Neural crest cell (in vitro differentiated cells): ENCODE data around the gene DTHD1. TPM values are rescaled to one million over a fixed set of nuclear protein-coding genes. Genes with fewer than 3 reads are reported as not detected.

Source experiments
- DNase-seq: peaks from one replicate; pipeline ENCODE4 v3.0.0; 2021; ENCODE audit warnings: low read depth, mixed read lengths, low spot score
- H3K27ac Mint-ChIP-seq: one replicate; pipeline ENCODE4 v1.8.0; 2021; ENCODE audit warnings: mild to moderate bottlenecking, mixed read lengths; ENCODE audit not compliant: unreplicated experiment
- H3K27me3 Mint-ChIP-seq: 2 replicates; pipeline ENCODE4 v1.8.0; 2021; ENCODE audit warnings: low read depth, mild to moderate bottlenecking, mixed read lengths
- H3K36me3 Mint-ChIP-seq: 2 replicates; pipeline ENCODE4 v1.8.0; 2021; ENCODE audit warnings: low read depth, mild to moderate bottlenecking, mixed read lengths
- H3K4me1 Mint-ChIP-seq: 2 replicates; pipeline ENCODE4 v1.8.0; 2021; ENCODE audit warnings: mixed read lengths
- H3K4me3 Mint-ChIP-seq: one replicate; pipeline ENCODE4 v1.8.0; 2021; ENCODE audit warnings: mild to moderate bottlenecking, mixed read lengths
- H3K9me3 Mint-ChIP-seq: 2 replicates; pipeline ENCODE4 v1.8.0; 2021; ENCODE audit warnings: mixed read lengths
- total RNA-seq: library from RNA; stranded (reverse); gene quantifications from 2 replicates; pipeline ENCODE4 v1.2.1, GENCODE V29; 2021
- TF ChIP-seq, protein P1 (sequence below): fragments of 200-600 bp; sonication (generic); conservative IDR thresholded peaks from 2 replicates; pipeline ENCODE4 v1.5.0; 2021; ENCODE audit warnings: antibody characterized with exemption, mild to moderate bottlenecking

The DTHD1 gene
- total RNA-seq, 1 donor from 2014 or later, result not detected

DNA sequence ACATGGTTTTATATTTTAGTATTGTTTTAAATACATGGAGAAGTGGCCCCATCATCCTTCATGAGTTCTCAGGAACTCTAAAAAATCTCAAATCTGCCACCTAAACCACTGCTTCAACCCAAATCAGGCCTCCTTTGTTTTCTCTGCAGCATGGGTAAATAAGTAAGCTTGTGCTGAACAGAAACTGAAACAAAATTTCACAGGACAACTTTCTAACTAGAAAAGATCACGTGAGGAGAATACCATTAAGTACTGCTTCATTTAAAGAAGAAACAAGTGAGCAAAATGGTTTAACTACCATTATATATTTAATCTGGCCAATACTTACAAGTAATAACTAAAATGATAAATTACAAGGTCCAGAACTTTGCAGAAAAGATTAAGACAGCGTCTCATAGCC is 39.6 kb upstream of the DTHD1 start:
- Mint-ChIP-seq H3K36me3 (no peaks in the 10 kb centered on the region), H3K27me3 (peaks cover 51% of the 10 kb centered on the region), H3K4me3 (no peak overlapping the region), H3K4me1 (peaks cover 14% of the 10 kb centered on the region), H3K9me3 (peaks cover under 1% of the 10 kb centered on the region), H3K27ac (no peak overlapping the region)
- TF ChIP-seq, protein P1, sequence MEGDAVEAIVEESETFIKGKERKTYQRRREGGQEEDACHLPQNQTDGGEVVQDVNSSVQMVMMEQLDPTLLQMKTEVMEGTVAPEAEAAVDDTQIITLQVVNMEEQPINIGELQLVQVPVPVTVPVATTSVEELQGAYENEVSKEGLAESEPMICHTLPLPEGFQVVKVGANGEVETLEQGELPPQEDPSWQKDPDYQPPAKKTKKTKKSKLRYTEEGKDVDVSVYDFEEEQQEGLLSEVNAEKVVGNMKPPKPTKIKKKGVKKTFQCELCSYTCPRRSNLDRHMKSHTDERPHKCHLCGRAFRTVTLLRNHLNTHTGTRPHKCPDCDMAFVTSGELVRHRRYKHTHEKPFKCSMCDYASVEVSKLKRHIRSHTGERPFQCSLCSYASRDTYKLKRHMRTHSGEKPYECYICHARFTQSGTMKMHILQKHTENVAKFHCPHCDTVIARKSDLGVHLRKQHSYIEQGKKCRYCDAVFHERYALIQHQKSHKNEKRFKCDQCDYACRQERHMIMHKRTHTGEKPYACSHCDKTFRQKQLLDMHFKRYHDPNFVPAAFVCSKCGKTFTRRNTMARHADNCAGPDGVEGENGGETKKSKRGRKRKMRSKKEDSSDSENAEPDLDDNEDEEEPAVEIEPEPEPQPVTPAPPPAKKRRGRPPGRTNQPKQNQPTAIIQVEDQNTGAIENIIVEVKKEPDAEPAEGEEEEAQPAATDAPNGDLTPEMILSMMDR, result no peak
- no peak for DNase-seq

DNA sequence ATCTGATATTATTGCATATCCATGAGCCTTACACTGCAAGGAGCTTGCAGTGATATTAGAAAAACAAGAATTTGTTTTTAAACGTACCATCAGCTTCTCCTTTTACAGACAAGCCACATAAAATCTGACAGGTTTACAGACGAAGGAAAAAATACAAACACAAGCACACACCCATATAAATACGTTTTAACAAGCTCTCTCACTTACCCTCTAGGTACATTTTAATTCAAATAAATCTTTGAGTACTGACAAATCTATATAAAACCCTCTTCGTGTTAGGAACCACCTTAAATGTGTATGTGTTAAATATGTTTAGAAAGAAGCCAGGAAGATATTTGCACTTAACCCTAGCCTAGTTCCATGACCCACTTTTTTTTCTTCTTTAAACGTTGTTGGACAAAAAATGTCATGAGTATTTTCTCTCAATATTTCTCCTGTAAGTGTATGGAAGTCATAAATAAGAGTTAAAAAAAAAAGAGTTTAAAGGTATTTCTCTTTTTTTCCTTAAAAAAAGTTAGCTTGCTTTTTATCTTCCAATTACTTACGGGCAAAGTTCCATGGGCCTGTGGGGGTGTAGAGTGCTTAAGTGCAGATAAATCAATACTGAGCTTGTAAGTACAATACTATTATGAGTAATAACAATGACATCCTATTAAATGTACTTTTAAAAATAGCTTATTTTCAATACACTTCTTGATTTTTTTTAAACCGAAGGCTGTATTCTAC is 38.6 kb upstream of the DTHD1 start:
- peaks cover 14% of the 10 kb centered on the region for H3K4me1 Mint-ChIP-seq

DNA sequence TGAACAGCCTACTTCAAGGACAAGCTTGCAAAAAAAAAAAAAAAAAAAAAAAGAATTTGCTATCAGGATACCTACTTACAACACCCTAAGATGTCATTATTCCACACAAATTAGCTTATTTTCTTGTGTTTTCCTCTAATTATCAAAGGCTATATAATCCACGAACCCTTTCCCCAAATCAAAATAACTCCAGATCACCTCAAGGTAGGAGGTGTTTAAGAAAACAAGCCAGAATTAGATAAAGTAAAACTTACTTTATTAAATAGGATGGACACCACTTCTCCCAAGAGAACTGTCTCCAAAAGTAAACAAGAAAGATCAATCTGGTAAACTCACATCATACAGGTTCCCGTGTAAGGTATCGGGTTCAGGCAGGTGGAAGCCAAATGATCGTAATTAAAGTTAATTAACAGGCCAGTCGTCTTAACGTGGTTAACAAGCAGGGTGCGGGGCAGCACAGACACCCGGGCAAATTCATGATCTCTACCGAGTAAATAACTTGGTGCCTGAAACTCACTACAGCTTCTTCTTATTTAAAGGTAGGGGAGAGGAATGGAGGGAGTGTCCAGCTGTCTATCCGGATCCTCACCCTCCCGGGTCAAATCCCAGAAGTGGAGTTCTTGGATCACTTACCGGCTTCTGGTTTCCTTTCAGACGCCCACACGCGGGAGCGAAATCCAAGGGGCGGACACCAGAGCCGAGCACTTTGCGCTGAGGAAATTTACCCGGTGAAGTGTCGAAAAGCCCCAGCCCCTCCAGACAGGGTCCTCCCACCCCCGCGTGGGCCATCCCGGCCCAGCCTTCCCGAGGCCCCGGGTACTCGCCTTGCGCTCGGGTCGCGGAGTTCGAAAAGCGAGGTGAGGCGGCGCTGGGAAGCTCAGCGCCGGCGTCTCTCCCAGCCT is 37.8 kb upstream of the DTHD1 start:
- H3K4me3 Mint-ChIP-seq, result peak overlapping the region; percentile 80
- peaks cover 63% of the 10 kb centered on the region for H3K27me3 Mint-ChIP-seq

More for the DNA sequence above, 38.6 kb upstream of the DTHD1 start:
- Mint-ChIP-seq H3K27ac (no peak overlapping the region), H3K4me3 (peak overlapping the region; percentile 80), H3K9me3 (no peaks in the 10 kb centered on the region), H3K27me3 (peaks cover 57% of the 10 kb centered on the region), H3K36me3 (no peaks in the 10 kb centered on the region)
- DNase-seq, result no peak
- TF ChIP-seq, protein P1, result no peak

DNA sequence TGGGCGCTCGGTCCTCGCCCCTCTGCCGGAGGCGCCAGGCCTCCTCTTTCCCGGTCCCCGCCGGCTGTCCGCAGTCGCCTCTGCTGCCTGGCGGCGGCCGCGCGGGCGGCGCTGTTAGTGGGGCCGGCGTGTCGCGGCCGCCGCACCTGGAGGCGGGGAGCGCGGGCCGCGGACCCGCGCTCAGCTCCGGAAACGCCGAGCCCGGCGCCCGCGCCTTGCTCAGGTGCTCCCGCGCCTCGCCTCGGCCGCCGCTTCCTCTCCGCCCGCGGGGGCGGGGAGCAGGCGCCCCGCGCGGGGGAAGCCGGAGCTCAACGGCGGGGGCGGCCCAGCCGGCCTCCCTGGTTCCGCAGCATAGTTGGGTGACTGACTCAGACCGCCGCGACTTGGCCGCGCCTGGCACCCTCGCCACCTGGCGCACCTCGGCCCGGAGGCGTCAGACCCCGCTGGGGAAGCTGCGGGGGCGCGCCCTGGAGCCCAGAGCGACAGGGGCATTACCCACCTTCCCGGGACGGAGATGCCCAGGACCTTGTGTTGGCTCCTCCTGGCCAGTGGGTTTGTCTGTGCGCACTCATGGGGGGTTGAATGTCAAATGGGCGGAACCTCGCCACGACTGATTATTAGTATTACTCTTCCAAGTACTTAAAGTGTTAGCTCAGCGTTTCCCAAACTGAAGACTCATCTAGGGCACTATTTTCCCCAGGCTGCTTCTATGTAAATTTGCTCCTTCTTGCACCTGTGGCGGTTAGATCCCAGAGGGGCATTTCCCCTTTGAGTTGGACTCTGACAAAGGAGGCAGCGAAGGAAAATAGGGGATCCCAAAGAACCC is 36.9 kb upstream of the DTHD1 start, which contains the start of gene ARAP2:
Gene ARAP2 (minus strand): TSS at position 258 of the 826 bp plus-strand sequence. CDS start 15,028 bp downstream, outside the sequence.
- TF ChIP-seq, protein P1, result peak; percentile 33
- no peaks in the 10 kb centered on the region for H3K36me3 Mint-ChIP-seq
- no peak within 1 kb of the TSS for H3K27ac Mint-ChIP-seq

More for the DNA sequence above, 37.8 kb upstream of the DTHD1 start:
- Mint-ChIP-seq H3K9me3 (no peaks in the 10 kb centered on the region), H3K4me1 (peaks cover 14% of the 10 kb centered on the region), H3K27ac (no peak overlapping the region), H3K36me3 (no peaks in the 10 kb centered on the region)
- peak; percentile 28 for DNase-seq
- TF ChIP-seq, protein P1, result no peak

DNA sequence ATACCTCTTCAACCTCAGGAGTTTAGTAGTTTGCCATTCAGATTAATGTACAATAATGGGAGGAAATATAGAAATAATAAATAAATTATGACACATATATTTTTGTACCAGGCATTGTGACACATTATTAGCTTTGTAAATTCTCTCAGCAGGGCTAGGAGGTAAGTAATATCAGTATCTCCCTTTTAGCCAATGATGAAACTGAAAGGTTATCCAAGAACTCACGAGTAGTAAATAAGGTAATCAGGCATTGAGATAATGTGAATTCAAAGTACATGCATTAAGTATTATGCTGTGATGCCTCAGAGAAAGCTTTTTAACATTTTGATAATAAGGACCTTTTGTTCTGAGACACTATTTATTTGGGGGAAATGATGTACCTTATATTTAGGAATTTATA is 31.8 kb upstream of the DTHD1 start:
- Mint-ChIP-seq H3K27ac (no peak overlapping the region), H3K4me3 (no peak overlapping the region), H3K4me1 (peaks cover 3% of the 10 kb centered on the region), H3K27me3 (peaks cover 33% of the 10 kb centered on the region), H3K36me3 (no peaks in the 10 kb centered on the region), H3K9me3 (no peaks in the 10 kb centered on the region)
- TF ChIP-seq, protein P1, result no peak
- DNase-seq, result no peak

More for the DNA sequence above, 36.9 kb upstream of the DTHD1 start, which contains the start of gene ARAP2:
- H3K9me3 Mint-ChIP-seq, result no peaks in the 10 kb centered on the region
- peaks cover 64% of the 10 kb centered on the region for H3K27me3 Mint-ChIP-seq
- peaks cover 14% of the 10 kb centered on the region for H3K4me1 Mint-ChIP-seq
- no peak for DNase-seq
- H3K4me3 Mint-ChIP-seq, result peak within 1 kb of the TSS; percentile 90
